ENCODE data around the gene CPEB3. TPM values are rescaled to one million over a fixed set of nuclear protein-coding genes. Genes with fewer than 3 reads are reported as not detected.
"Not testable (repeated sequence)": the region's sequence is repeated elsewhere in the genome, so short reads cannot be mapped to it uniquely, and the experiment has no call there.

Gene CPEB3
- total RNA-seq, 1 donor from 2014 or later = 2.8 TPM

DNA sequence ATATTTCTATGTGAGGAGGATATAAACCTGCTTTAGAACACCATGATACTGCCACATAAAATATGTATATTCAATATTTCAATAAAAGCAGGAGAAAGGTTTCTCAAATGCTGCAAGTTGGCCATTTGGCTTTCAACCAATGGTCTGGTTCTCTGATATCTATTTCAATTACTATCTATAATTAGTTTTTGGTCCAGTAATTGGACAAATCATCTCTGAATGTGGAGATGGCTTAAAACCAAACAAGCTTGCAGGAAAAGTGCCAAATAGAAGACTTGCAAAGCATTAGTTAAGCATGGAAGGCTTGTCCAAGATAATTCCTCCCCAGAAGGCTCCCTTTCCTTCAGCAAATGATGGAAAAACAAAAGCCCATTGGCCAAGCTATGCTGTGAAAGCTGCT lies 140.1 kb downstream of the CPEB3 start:
- no peaks in the 10 kb centered on the region for H3K27me3 ChIP-seq
- H3K27ac ChIP-seq = no peak overlapping the region
- no peak overlapping the region for H3K4me3 ChIP-seq
- DNase-seq (ENCODE audit: low spot score in 2 of 2) = no peak
- intact Hi-C loops (cut with DNase I) = no loop called here
- TF ChIP-seq, protein P1, sequence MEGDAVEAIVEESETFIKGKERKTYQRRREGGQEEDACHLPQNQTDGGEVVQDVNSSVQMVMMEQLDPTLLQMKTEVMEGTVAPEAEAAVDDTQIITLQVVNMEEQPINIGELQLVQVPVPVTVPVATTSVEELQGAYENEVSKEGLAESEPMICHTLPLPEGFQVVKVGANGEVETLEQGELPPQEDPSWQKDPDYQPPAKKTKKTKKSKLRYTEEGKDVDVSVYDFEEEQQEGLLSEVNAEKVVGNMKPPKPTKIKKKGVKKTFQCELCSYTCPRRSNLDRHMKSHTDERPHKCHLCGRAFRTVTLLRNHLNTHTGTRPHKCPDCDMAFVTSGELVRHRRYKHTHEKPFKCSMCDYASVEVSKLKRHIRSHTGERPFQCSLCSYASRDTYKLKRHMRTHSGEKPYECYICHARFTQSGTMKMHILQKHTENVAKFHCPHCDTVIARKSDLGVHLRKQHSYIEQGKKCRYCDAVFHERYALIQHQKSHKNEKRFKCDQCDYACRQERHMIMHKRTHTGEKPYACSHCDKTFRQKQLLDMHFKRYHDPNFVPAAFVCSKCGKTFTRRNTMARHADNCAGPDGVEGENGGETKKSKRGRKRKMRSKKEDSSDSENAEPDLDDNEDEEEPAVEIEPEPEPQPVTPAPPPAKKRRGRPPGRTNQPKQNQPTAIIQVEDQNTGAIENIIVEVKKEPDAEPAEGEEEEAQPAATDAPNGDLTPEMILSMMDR (IDR thresholded peaks at IDR 0.05) = no peak
- peaks cover 4 to 15% of the 10 kb centered on the region in 2 donors for H3K4me1 ChIP-seq
- H3K36me3 ChIP-seq = no peaks in the 10 kb centered on the region
- H3K9me3 ChIP-seq = no peaks in the 10 kb centered on the region

- H3K27ac ChIP-seq = no peak overlapping the region
- no peak for DNase-seq (ENCODE audit: low spot score in 2 of 2)
- H3K27me3 ChIP-seq = no peaks in the 10 kb centered on the region
- H3K4me3 ChIP-seq = no peak overlapping the region
- TF ChIP-seq, protein P1 (IDR thresholded peaks at IDR 0.05) = no peak
- intact Hi-C loops (cut with DNase I) = no loop called here
- H3K36me3 ChIP-seq = no peaks in the 10 kb centered on the region
- H3K9me3 ChIP-seq = no peaks in the 10 kb centered on the region
- H3K4me1 ChIP-seq = peaks cover 4 to 27% of the 10 kb centered on the region in 2 donors
These were observed 141.6 kb downstream of the CPEB3 start for GRCh38 chr10:92149261-92149660.

DNA sequence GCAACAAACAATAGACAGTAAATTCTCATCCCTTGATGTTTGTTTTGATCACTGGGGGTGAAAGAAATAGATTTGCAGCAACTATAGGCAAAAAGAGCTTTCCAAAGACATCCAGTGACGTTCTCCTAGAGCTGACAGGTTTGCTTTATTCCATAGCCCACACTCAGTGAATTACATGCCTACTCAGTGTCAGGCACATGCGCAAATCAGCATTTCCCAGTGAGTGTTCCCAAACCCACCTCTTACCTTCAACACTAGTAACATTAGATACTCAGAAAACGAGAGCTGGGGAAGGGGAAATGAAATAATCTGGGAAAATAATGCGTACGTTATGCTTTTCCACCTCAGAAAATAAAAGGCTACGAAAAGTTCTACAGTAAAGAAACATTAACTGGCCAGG lies 144.1 kb downstream of the CPEB3 start:
- intact Hi-C loops (cut with DNase I) = no loop called here
- peak overlapping the region; percentile 83 to 84 for H3K27ac ChIP-seq
- no peaks in the 10 kb centered on the region for H3K27me3 ChIP-seq
- no peak for DNase-seq (ENCODE audit: low spot score in 2 of 2)
- no peak overlapping the region for H3K4me3 ChIP-seq
- TF ChIP-seq, protein P1 (IDR thresholded peaks at IDR 0.05) = no peak
- peaks cover 7 to 43% of the 10 kb centered on the region in 2 donors for H3K4me1 ChIP-seq
- H3K36me3 ChIP-seq = no peaks in the 10 kb centered on the region
- no peaks in the 10 kb centered on the region for H3K9me3 ChIP-seq

GRCh38 chr10:92146107-92146506 lies 144.8 kb downstream of the CPEB3 start:
- H3K36me3 ChIP-seq = no peaks in the 10 kb centered on the region
- peak overlapping the region; percentile 83 to 84 for H3K27ac ChIP-seq
- H3K27me3 ChIP-seq = no peaks in the 10 kb centered on the region
- peaks cover 7 to 41% of the 10 kb centered on the region in 2 donors for H3K4me1 ChIP-seq
- H3K9me3 ChIP-seq = no peaks in the 10 kb centered on the region
- TF ChIP-seq, protein P1 (IDR thresholded peaks at IDR 0.05) = no peak
- DNase-seq (ENCODE audit: low spot score in 2 of 2) = no peak
- intact Hi-C loops (cut with DNase I) = no loop called here
- H3K4me3 ChIP-seq = peak overlapping the region in 1 of 2 donors; percentile 27

DNA sequence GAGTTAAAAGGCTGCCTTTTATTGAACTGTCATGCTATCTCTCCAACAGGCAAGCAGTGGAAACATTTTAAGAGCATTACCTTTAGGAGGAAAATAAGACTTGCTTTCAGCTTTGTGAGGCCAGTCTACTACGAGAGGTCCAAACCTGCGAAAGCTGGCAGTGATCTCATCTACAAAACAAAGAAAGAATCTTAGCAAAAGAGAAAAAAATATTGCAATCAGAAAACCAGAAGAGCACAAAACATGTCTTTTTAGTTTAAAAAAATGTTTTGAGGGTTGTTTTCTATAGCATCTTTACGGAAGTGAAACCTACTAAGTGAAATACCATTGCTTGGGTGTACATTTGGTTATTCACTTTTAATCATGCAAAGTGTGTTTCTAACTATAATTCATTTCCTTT lies 147.9 kb downstream of the CPEB3 start:
- peak overlapping the region; percentile 83 to 84 for H3K27ac ChIP-seq
- H3K9me3 ChIP-seq = no peaks in the 10 kb centered on the region
- peak overlapping the region in 1 of 2 donors; percentile 22 for H3K4me3 ChIP-seq
- intact Hi-C loops (cut with DNase I) = loop anchor here (2.0 to 5.0 kb wide), 2 partner anchors 18 to 41 kb away; no protein-coding TSS in a partner anchor
- peaks cover 7 to 38% of the 10 kb centered on the region in 2 donors for H3K4me1 ChIP-seq
- no peaks in the 10 kb centered on the region for H3K27me3 ChIP-seq
- TF ChIP-seq, protein P1 (IDR thresholded peaks at IDR 0.05) = no peak
- DNase-seq (ENCODE audit: low spot score in 2 of 2) = no peak
- no peaks in the 10 kb centered on the region for H3K36me3 ChIP-seq

GRCh38 chr10:92142512-92142911 lies 148.4 kb downstream of the CPEB3 start:
- no peak for DNase-seq (ENCODE audit: low spot score in 2 of 2)
- Histone ChIP-seq H3K36me3 (peaks cover 0 to 2% of the 10 kb centered on the region in 2 donors), H3K27ac (peak overlapping the region; percentile 83 to 84), H3K27me3 (no peaks in the 10 kb centered on the region), H3K4me3 (peak overlapping the region in 1 of 2 donors; percentile 22), H3K9me3 (no peaks in the 10 kb centered on the region), H3K4me1 (peaks cover 7 to 36% of the 10 kb centered on the region in 2 donors)
- intact Hi-C loops (cut with DNase I) = loop anchor here (2.0 to 5.0 kb wide), 2 partner anchors 18 to 40 kb away; no protein-coding TSS in a partner anchor
- TF ChIP-seq, protein P1 (IDR thresholded peaks at IDR 0.05) = no peak

GRCh38 chr10:92141147-92141546 lies 149.7 kb downstream of the CPEB3 start:
- not testable (repeated sequence) for H3K4me3 ChIP-seq; H3K27ac ChIP-seq; DNase-seq (ENCODE audit: low spot score in 2 of 2); H3K9me3 ChIP-seq; H3K36me3 ChIP-seq; H3K27me3 ChIP-seq
- peaks cover 4 to 28% of the 10 kb centered on the region in 2 donors for H3K4me1 ChIP-seq
- intact Hi-C loops (cut with DNase I) = loop anchor here (5.0 kb wide), 1 partner anchor 39 kb away; no protein-coding TSS in a partner anchor

DNA sequence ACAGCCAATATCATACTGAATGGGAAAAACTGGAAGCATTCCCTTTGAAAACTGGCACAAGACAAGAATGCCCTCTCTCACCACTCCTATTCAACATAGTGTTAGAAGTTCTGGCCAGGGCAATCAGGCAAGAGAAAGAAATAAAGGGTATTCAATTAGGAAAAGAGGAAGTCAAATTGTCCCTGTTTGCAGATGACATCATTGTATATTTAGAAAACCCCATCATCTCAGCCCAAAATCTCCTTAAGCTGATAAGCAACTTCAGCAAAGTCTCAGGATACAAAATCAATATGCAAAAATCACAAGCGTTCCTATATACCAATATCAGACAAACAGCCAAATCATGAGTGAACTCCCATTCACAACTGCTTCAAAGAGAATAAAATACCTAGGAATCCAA lies 156.8 kb downstream of the CPEB3 start:
- H3K9me3 ChIP-seq; H3K36me3 ChIP-seq; intact Hi-C loops (cut with DNase I); H3K27me3 ChIP-seq; DNase-seq (ENCODE audit: low spot score in 2 of 2); H3K4me3 ChIP-seq; H3K27ac ChIP-seq; H3K4me1 ChIP-seq: not testable (repeated sequence)
